HG02981 (cell line): ENCODE results near the gene TMEM220.
"Not testable (repeated sequence)": the region's sequence is repeated elsewhere in the genome, so short reads cannot be mapped to it uniquely, and the experiment has no call there.

Source experiments
- ATAC-seq: cut with Tn5 transposase; IDR thresholded peaks from one replicate; pipeline ENCODE4 v1.9.1; 2021; ENCODE audit warnings: mild to moderate bottlenecking, moderate library complexity; ENCODE audit not compliant: unreplicated experiment

TMEM220 gene

GRCh38 chr17:10755592-10756127 is 25.8 kb upstream of the TMEM220 start:
- ATAC-seq, result no peak

GRCh38 chr17:10754861-10755591 is 25.2 kb upstream of the TMEM220 start:
- ATAC-seq, result no peak

GRCh38 chr17:10754109-10754508 is 24.3 kb upstream of the TMEM220 start:
- no peak for ATAC-seq

GRCh38 chr17:10752696-10753095 is 22.9 kb upstream of the TMEM220 start:
- no peak for ATAC-seq

GRCh38 chr17:10751563-10751962 is 21.7 kb upstream of the TMEM220 start:
- ATAC-seq, result no peak

- ATAC-seq, result no peak
Observed at GRCh38 chr17:10750210-10750609, 20.4 kb upstream of the TMEM220 start.

- ATAC-seq, result no peak
Observed at GRCh38 chr17:10748531-10749181, 18.8 kb upstream of the TMEM220 start.

- ATAC-seq, result no peak
Observed at GRCh38 chr17:10745231-10745630, 15.4 kb upstream of the TMEM220 start.

- ATAC-seq, result no peak
Observed at GRCh38 chr17:10744501-10745000, 14.7 kb upstream of the TMEM220 start.

GRCh38 chr17:10743316-10744009 is 13.6 kb upstream of the TMEM220 start:
- no peak for ATAC-seq

- ATAC-seq, result no peak
Observed at GRCh38 chr17:10742431-10742830, 12.6 kb upstream of the TMEM220 start.

- ATAC-seq, result no peak
Observed at GRCh38 chr17:10741416-10742135, 11.8 kb upstream of the TMEM220 start.

GRCh38 chr17:10739386-10739785 is 9.6 kb upstream of the TMEM220 start:
- ATAC-seq, result no peak

GRCh38 chr17:10738521-10739258 is 8.9 kb upstream of the TMEM220 start:
- ATAC-seq, result no peak

GRCh38 chr17:10737736-10738135 is 7.9 kb upstream of the TMEM220 start:
- no peak for ATAC-seq

- ATAC-seq, result no peak
Observed at GRCh38 chr17:10737168-10737622, 7.4 kb upstream of the TMEM220 start.

GRCh38 chr17:10735821-10736220 is 6.0 kb upstream of the TMEM220 start:
- ATAC-seq, result no peak

GRCh38 chr17:10735251-10735650 is 5.4 kb upstream of the TMEM220 start:
- no peak for ATAC-seq

- no peak for ATAC-seq
Observed at GRCh38 chr17:10733666-10734065, 3.8 kb upstream of the TMEM220 start.

- not testable (repeated sequence) for ATAC-seq
Observed at GRCh38 chr17:10732121-10732520, 2.3 kb upstream of the TMEM220 start.
